HS-27A (cell line): ENCODE measurements around the gene DIP2B.
"Not testable (repeated sequence)": the region's sequence is repeated elsewhere in the genome, so short reads cannot be mapped to it uniquely, and the experiment has no call there.

ENCODE experiments used
- DNase-seq: peaks from one replicate; pipeline ENCODE4 v3.0.0-alpha.2; 2012; ENCODE audit warnings: low read depth, missing footprints

The DIP2B gene

DNA sequence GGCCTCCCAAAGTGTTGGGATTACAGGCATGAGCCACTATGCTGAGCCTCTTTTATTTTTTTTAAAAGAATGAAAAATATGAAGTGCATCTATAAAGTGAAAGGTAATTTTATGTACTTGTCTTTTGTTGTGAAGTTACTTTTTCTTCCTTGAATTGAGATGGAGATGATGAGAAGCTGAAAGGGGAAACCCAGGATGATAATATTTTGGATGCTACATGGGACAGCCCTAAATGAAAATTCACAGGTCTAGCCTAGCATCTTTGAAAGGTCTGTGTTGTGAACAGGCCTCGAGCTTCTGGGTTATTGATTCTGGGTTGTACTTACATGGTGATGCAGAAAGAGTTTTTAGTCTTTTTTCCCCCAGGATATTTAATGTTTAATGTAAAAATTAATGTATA is 14.6 kb downstream of the DIP2B start:
- no peak for DNase-seq

GRCh38 chr12:50520416-50521207 is 15.8 kb downstream of the DIP2B start:
- DNase-seq, result no peak

GRCh38 chr12:50521781-50522180 is 17.0 kb downstream of the DIP2B start:
- not testable (repeated sequence) for DNase-seq

GRCh38 chr12:50523772-50524171 is 19.0 kb downstream of the DIP2B start:
- no peak for DNase-seq

- DNase-seq, result no peak
These were observed 19.8 kb downstream of the DIP2B start for GRCh38 chr12:50524621-50525020.

DNA sequence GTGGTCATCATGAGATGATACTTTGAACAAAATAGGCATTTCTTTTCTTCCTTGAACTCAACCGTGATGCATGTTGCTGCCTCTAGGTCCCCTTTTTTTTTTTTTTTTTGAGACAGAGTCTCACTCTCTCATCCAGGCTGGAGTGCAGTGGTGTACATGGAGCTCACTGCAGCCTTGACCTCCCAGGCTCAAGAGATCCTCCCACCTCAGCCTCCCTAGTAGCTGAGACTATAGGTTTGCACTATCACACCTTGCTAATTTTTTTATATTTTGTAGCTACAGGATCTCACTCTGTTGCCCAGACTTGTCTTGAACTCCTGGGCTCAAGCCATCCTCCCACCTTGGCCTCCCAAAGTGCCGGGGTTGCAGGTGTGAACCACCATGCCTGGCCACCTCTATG is 20.6 kb downstream of the DIP2B start:
- no peak for DNase-seq

- no peak for DNase-seq
These were observed 22.6 kb downstream of the DIP2B start for GRCh38 chr12:50527359-50527726.

- DNase-seq, result no peak
These were observed 24.0 kb downstream of the DIP2B start for GRCh38 chr12:50528800-50529199.

DNA sequence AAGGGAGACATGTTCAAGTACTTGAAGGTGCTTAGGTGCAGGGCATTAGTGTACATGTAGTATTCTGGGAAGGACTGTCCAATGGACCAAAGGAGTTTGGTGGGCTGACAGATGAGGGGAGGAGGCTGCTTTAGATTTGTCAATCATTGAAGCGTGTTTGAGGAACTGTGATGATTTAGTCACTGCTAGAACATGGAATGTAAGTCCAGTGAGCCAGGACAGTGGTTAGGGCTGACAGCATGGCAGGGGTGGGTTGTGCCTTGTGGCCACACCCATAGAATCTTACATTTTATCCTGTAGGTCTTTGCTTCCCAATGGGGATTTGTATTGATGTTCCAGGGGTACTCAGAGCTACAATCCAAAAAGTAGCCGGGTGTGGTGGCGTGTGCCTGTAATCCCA is 24.6 kb downstream of the DIP2B start:
- no peak for DNase-seq

DNA sequence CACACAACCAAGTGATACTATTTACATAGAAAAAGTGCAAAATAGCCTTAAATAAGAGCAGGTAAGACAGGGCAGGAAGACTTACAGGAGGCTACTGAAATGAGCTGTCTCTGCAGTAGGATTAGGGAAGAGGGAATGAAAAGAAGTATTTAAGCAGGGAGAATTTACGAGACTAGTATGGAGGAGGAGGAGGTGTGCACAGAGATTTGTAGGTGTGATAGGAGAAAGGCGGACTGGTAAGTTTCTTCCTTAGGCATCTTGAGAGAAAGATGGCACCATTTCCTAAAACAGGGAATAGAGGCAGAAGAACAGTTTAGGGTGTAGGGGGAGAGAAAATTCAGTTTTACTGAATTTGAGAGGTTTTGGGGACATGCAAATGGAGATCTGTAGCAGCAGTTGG is 25.7 kb downstream of the DIP2B start:
- no peak for DNase-seq

DNA sequence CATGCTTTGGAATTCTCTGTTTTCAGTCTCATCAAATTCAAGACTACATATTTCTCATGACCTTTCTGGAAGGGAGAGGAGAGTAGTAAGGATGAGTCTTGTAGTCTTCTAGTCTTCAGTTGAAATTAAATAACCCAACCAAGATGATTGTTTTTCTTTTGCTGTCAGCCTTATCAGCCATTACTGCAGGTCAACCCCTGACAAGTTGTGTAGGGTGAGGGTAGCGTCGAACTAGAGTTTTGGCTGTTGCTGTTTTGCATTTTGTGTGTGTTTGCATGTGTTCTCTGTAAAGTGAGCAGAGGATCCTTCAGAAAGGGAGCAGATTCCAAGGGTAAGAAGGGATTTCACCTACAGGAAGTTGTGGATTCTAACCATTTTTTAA is 28.4 kb downstream of the DIP2B start:
- no peak for DNase-seq

GRCh38 chr12:50533971-50534370 is 29.2 kb downstream of the DIP2B start:
- DNase-seq, result no peak

DNA sequence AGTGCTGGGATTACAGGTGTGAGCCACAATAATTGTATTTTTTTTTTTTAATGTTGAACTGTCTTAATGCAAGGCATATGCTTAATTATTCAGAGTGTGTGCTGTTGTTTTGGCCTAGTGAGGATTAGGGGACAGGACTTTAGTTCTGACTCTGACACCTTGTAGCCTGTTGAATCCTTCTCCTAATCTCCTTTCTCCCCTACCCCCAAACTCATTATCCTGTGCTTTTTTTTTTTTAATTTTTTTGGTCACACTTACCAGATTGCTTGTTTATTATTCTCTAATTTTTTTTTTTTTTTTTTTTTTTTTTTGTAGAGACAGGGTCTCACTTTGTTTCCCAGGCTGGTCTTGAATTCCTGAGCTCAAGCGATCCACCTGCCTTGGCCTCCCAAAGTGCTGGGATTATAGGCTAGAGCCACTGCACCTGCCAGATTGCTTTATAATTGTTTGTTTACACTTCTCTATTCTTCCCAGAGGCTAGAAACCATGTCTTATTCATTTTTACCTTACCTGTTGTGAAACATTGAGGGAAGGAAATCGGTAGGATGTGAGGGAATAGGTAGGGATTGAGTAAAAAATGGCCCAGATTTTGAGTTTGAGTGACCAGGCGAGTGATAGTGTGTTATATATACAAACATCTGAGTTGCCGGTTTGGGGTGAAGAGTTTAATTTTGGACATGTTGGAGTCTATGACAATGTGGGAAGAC is 32.2 kb downstream of the DIP2B start:
- DNase-seq, result no peak

GRCh38 chr12:50537538-50537919 is 32.7 kb downstream of the DIP2B start:
- no peak for DNase-seq

DNA sequence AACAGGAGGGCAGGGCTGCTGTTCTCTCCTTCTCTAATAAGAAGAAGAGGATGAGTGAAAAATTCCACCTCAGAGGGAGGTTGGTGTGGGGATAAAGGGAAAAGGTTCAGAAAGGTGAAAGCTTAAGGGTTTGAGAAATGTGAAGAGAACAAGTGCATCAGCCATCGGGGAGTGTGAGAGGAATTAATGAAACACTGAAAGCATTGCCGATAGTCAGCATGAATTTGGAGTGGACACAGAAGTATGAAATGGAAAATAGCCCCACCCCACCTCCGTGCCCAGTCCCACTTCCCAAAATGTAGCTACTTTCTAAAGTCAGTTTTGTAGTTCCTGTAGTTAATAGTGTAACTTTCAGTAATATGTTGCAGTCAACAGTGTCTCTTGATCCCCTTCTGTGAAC is 33.4 kb downstream of the DIP2B start:
- DNase-seq, result no peak

GRCh38 chr12:50541139-50541538 is 36.4 kb downstream of the DIP2B start:
- DNase-seq, result no peak

DNA sequence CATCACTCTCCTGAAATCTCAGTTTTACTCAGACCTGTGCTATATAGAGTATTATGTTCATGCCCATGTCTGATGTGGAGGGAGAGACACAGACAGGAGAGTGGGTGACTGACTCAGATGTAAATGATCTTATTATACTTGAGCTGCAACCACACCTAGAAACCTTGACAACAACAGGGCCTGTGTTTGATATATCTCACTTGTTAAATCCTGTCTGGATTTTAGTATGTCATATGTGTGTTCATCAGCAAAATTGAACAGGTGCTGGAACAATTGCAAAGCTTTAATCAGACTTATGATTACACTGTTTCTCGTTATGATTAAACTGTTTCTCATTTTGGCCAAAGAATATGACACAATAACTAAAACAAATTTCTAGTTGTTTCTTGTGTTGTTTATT is 37.7 kb downstream of the DIP2B start:
- no peak for DNase-seq

DNA sequence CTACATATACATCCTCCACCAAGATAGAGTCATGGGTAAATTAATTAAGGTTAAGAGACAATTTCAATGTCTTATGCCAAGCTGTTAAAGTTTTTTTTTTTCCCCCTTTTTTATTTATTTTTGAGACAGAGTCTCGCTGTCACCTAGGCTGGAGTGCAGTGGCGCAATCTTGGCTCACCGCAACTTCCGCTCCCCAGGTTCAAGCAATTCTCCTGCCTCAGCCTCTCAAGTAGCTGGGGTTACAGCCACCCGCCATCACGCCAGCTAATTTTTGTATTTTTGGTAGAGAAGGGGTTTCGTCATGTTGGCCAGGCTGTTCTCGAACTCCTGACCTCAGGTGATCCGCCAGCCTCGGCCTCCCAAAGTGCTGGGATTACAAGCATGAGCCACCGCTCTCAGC is 38.4 kb downstream of the DIP2B start:
- DNase-seq, result not testable (repeated sequence)

GRCh38 chr12:50545213-50545612 is 40.4 kb downstream of the DIP2B start:
- DNase-seq, result no peak

DNA sequence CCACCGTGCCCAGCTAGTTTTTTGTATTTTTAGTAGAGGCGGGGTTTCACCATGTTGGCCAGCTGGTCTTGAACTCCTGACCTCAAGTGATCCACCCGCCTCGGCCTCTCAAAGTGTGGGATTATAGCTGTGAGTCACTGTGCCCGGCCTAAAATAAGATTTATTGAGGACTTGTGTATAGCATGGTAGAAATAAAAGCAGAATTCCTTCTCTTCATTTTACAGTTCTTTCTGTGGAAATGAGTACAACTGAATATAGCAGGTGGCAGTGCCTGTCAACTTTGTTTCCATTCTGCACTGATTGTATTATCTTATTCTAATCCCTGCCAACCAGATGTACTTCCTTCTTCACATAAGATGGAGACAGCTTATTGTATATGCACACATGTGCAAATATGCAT is 41.0 kb downstream of the DIP2B start:
- no peak for DNase-seq

DNA sequence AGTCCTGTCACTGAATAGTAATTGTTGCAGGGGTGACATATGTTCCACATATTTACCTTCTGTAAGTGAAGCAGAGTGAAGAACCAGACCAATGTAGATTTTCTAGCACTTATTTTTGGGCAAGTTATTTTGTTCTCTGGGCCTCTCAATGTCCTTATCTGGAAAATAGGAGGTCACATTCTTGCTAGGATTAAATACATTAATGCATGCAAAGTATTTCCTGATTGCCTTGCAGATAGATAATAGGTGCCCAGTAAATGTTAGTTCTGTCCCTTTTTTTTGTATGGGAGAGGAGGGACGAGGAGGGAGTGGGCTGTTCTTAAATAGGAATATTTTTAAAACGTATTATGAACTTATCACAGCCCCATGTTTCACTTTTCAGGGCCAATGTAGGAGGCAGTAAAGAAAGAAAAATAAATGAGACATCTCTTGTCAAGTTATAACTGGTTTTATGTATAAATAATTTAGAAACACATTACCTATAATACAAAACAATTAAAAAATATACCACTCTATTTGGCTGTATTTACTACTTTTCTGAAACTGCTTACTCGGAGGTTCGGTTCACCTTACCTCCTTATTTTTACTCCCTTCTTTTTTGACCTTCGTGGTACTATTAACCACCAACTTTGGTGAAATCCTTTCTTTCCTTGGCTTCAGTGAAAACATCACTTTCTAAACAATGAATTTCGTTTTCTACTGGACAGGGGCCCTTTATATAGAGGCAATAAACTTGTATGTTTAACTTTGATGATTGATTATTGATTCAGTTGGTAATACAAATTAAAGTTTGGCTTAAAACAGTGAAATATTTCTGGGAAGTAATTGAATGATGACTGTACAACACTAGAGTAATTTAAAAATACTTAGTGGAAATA is 41.9 kb downstream of the DIP2B start:
- no peak for DNase-seq

DNA sequence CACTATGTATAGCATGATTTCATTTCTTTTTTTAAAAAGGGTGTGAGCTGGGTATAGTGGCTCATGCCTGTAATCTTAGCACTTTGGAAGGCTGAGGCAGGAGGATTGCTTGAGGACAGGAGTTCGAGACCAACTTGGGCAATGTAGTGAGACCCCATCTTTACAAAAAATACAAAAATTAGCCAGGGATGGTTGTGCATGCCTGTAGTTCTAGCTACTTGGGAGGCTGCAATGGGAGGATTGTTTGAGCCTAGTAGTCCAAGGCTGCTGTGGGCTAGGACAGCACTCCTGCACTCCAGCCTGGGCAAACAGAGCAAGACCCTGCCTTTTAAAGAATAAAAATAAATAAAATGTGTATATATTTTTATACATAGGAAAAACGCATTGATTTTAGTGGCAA is 43.0 kb downstream of the DIP2B start:
- no peak for DNase-seq

DNA sequence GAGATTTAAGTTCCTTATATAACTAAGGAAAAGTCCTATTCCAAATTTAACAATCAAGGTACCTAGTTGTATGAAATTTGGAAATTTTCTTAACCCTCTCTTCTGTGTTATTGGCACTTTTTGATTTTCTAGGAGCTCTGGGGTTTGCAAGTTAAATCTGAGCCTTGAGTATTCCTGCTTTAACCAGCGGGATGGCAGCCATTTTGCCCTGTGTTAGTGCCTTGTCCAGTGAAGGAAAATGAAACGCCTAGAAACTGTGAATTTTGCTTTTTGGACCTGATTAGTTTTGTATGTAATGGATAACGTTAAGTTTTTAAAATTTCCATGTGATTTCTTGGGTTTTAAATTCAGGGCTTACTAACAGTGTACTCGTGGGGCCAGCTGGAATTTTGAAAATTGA is 45.1 kb downstream of the DIP2B start:
- DNase-seq, result no peak
